ENCODE measurements around the gene BMP7. TPM values are rescaled to one million over a fixed set of nuclear protein-coding genes. Genes with fewer than 3 reads are reported as not detected.

BMP7 gene
- total and polyA plus RNA-seq, 12 donors: 0.74 to 6.7 (median 2.2) TPM; not detected in 3

DNA sequence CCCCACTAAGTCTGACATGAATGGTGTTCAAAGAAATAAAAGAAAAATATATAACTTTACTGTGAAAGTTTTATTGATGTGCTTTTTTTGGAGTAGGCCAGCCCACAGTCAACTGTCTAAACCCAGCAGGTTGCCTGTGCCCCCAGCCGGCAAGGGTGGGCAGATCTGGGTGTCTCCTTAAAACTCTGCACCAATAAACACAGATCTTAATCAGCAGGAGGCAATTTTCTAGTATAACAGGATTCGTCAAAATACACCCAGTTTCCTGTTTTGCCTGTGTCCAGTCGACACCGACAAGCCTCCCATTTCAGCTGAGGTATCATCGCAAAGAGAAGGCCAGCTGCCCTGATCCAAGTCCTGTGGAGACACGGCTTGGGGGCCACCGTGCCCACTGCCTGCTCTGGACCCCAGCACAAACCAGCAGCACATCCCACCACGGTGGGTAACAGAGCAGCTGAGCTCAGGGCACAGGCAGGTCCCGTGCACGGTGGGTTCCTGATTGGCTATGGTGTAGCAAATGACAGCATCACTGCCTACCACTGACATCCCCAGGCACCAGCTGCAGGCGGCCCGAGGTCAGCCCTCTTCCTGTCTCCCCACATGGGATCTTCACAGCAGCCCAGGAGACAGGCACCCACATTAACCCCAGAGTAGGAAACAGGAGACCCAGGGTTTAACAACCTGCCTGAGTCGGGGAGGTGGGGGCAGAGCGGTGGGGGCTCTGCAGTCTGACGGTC is 15.7 kb downstream of the BMP7 start:
- H3K27ac ChIP-seq: no peak overlapping the region
- 48 to 58% (median 54%) methylated on average over 7 to 15 of the region's 15 CpGs for WGBS, 4 donors
- H3K9me3 ChIP-seq (replicated peaks in 1 of 3): no peaks in the 10 kb centered on the region
- no peaks in the 10 kb centered on the region for H3K4me1 ChIP-seq (replicated peaks in 1 of 2)
- TF ChIP-seq, protein P1, sequence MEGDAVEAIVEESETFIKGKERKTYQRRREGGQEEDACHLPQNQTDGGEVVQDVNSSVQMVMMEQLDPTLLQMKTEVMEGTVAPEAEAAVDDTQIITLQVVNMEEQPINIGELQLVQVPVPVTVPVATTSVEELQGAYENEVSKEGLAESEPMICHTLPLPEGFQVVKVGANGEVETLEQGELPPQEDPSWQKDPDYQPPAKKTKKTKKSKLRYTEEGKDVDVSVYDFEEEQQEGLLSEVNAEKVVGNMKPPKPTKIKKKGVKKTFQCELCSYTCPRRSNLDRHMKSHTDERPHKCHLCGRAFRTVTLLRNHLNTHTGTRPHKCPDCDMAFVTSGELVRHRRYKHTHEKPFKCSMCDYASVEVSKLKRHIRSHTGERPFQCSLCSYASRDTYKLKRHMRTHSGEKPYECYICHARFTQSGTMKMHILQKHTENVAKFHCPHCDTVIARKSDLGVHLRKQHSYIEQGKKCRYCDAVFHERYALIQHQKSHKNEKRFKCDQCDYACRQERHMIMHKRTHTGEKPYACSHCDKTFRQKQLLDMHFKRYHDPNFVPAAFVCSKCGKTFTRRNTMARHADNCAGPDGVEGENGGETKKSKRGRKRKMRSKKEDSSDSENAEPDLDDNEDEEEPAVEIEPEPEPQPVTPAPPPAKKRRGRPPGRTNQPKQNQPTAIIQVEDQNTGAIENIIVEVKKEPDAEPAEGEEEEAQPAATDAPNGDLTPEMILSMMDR (IDR thresholded peaks at IDR 0.05): no peak
- TF ChIP-seq POLR2A (IDR thresholded peaks at IDR 0.05): no peak
- H3K27me3 ChIP-seq: peaks cover 12% of the 10 kb centered on the region
- peak in 1 of 7 donors; percentile 65 for DNase-seq
- no peak overlapping the region for H3K4me3 ChIP-seq
- intact Hi-C loops (cut with DNase I): no loop called here
- no peaks in the 10 kb centered on the region for H3K36me3 ChIP-seq (replicated peaks in 1 of 2)

DNA sequence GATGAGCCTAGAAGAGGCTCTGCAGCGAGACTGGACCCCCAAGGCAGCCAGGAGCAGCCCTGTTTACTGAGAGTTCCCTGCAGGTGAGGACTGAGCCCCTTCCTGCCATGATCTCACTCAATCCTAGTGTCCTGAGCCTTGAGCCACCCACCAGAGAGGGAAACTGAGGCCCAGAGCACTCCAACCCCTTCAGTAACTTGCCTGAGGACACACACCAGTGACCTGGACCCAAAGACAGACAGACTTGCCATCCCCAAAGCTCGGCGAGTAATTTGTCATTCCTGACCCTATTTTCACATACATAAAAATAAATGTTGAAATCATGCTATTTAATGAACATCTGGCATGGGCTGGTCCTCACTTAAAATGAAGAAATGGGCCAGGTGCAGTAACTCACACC is 16.7 kb downstream of the BMP7 start:
- H3K4me1 ChIP-seq (replicated peaks in 1 of 2): no peaks in the 10 kb centered on the region

DNA sequence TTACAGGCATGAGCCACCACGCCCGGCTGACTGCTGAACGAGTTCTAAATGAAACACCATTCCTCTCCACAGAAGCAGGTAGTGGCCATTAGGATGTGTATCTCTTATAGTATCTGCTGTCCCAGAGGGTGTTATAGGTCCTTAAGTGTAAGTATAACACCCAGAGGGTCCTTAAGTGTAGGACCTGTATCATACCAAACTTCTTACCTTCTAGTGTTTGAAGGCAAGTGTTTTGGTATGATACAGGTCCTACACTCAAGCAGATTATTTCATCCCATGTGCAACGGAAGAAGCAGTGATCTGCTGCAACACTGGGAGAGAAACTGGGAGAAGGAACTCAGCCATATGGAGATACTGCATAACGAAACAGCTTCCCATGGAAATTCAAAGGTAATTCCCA is 17.4 kb downstream of the BMP7 start:
- Histone ChIP-seq H3K9me3 (replicated peaks in 1 of 3) (no peaks in the 10 kb centered on the region), H3K27me3 (no peaks in the 10 kb centered on the region), H3K4me3 (no peak overlapping the region), H3K27ac (no peak overlapping the region), H3K4me1 (replicated peaks in 1 of 2) (no peaks in the 10 kb centered on the region), H3K36me3 (replicated peaks in 1 of 2) (no peaks in the 10 kb centered on the region)
- DNase-seq: no peak
- intact Hi-C loops (cut with DNase I): no loop called here
- TF ChIP-seq, protein P1 (IDR thresholded peaks at IDR 0.05): no peak
- no peak for TF ChIP-seq POLR2A (IDR thresholded peaks at IDR 0.05)
- 85 to 90% (median 87%) methylated on average over 4 to 5 of the region's 5 CpGs for WGBS, 4 donors

More for the DNA sequence above, 16.7 kb downstream of the BMP7 start:
- no peak for DNase-seq
- H3K27ac ChIP-seq: no peak overlapping the region
- no peaks in the 10 kb centered on the region for H3K36me3 ChIP-seq (replicated peaks in 1 of 2)
- intact Hi-C loops (cut with DNase I): no loop called here
- H3K9me3 ChIP-seq (replicated peaks in 1 of 3): no peaks in the 10 kb centered on the region
- peaks cover 6% of the 10 kb centered on the region for H3K27me3 ChIP-seq
- TF ChIP-seq, protein P1 (IDR thresholded peaks at IDR 0.05): no peak
- no peak for TF ChIP-seq POLR2A (IDR thresholded peaks at IDR 0.05)
- no peak overlapping the region for H3K4me3 ChIP-seq
- WGBS, 4 donors: 84 to 91% (median 88%) methylated on average over 3 of the region's 3 CpGs

DNA sequence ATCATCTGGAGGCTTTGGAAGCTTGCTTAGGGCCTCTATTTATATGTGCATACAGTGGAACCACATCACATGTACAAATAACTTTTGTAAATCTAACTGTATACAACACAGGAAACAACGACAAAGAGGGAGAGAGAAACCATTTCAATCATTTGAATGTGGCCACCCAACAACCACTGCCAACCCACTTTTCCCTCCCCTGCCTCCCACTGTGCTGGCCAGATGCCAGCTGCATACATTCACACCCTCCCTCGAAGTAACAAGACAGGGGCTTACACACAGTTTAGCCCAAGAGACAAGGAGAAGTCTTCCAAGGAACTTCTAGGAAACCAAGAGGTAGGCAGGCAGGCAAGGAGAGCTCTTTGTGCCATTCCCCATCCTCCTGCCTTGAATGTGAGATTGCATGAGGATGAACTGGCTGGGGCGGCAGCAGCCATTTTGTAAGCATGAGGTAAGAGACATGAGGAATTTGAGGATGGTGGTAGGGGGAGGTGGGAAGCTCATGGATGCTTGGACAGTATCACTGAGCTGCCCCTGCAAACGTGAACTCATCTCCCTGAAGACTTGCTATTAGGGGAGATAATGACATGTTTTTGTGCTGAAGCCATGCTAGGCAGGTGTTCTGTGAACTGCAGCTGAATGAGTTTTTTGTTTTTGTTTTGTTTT is 18.2 kb downstream of the BMP7 start:
- H3K4me1 ChIP-seq (replicated peaks in 1 of 2): no peaks in the 10 kb centered on the region
- no peaks in the 10 kb centered on the region for H3K27me3 ChIP-seq
- H3K9me3 ChIP-seq (replicated peaks in 1 of 3): no peaks in the 10 kb centered on the region
- H3K27ac ChIP-seq: no peak overlapping the region
- no peak overlapping the region for H3K4me3 ChIP-seq
- TF ChIP-seq, protein P1 (IDR thresholded peaks at IDR 0.05): no peak
- no peak for TF ChIP-seq POLR2A (IDR thresholded peaks at IDR 0.05)
- H3K36me3 ChIP-seq (replicated peaks in 1 of 2): no peaks in the 10 kb centered on the region
- whole genome bisulfite sequencing, 4 donors: 70 to 89% (median 80%) methylated on average over 4 of the region's 4 CpGs
- intact Hi-C loops (cut with DNase I): no loop called here
- DNase-seq: no peak

Data from adrenal gland (tissue), 12 donors.